ENCODE results near the gene WDFY1.

Gene WDFY1

GRCh38 chr2:223889229-223889628 lies 55.9 kb downstream of the WDFY1 start:
- no peak for DNase-seq (ENCODE audit: extremely low read depth, low read depth)
- TF ChIP-seq CTCF (IDR thresholded peaks at IDR 0.05; ENCODE audit: low read depth, low read length, missing control alignments): no peak
- no peak overlapping the region for H3K4me3 ChIP-seq (replicated peaks; ENCODE audit: low read depth, low read length)

GRCh38 chr2:223888251-223888650 lies 56.9 kb downstream of the WDFY1 start:
- DNase-seq (ENCODE audit: extremely low read depth, low read depth): no peak
- no peak overlapping the region for H3K4me3 ChIP-seq (replicated peaks; ENCODE audit: low read depth, low read length)
- no peak for TF ChIP-seq CTCF (IDR thresholded peaks at IDR 0.05; ENCODE audit: low read depth, low read length, missing control alignments)

- TF ChIP-seq CTCF (IDR thresholded peaks at IDR 0.05; ENCODE audit: low read depth, low read length, missing control alignments): no peak
- no peak for DNase-seq (ENCODE audit: extremely low read depth, low read depth)
- H3K4me3 ChIP-seq (replicated peaks; ENCODE audit: low read depth, low read length): no peak overlapping the region
Observed at GRCh38 chr2:223887127-223887526, 58.0 kb downstream of the WDFY1 start.

- H3K4me3 ChIP-seq (replicated peaks; ENCODE audit: low read depth, low read length): no peak overlapping the region
- DNase-seq (ENCODE audit: extremely low read depth, low read depth): no peak
- TF ChIP-seq CTCF (IDR thresholded peaks at IDR 0.05; ENCODE audit: low read depth, low read length, missing control alignments): no peak
Observed at GRCh38 chr2:223886726-223887125, 58.4 kb downstream of the WDFY1 start.

GRCh38 chr2:223884399-223884798 lies 60.7 kb downstream of the WDFY1 start:
- no peak overlapping the region for H3K4me3 ChIP-seq (replicated peaks; ENCODE audit: low read depth, low read length)
- no peak for TF ChIP-seq CTCF (IDR thresholded peaks at IDR 0.05; ENCODE audit: low read depth, low read length, missing control alignments)
- no peak for DNase-seq (ENCODE audit: extremely low read depth, low read depth)

GRCh38 chr2:223882715-223883114 lies 62.4 kb downstream of the WDFY1 start:
- H3K4me3 ChIP-seq (replicated peaks; ENCODE audit: low read depth, low read length): no peak overlapping the region
- DNase-seq (ENCODE audit: extremely low read depth, low read depth): no peak
- TF ChIP-seq CTCF (IDR thresholded peaks at IDR 0.05; ENCODE audit: low read depth, low read length, missing control alignments): no peak

- no peak for DNase-seq (ENCODE audit: extremely low read depth, low read depth)
- no peak overlapping the region for H3K4me3 ChIP-seq (replicated peaks; ENCODE audit: low read depth, low read length)
- no peak for TF ChIP-seq CTCF (IDR thresholded peaks at IDR 0.05; ENCODE audit: low read depth, low read length, missing control alignments)
Observed at GRCh38 chr2:223880796-223881195, 64.3 kb downstream of the WDFY1 start.

Measured in HFF-Myc (cell line).